Right lobe of liver (tissue), 6 donors: Measurements from ENCODE around the gene RHOBTB1. TPM values are rescaled to one million over a fixed set of nuclear protein-coding genes. Genes with fewer than 3 reads are reported as not detected.

Source experiments
- ATAC-seq, 4 donors: fragments of 200-7000 bp; cut with Tn5 transposase; one replicate each; pipeline ENCODE4 v1.9.1; 2020; ENCODE audit warnings: mild to moderate bottlenecking in 4 of 4, moderate library complexity in 4 of 4
- DNase-seq, 3 donors: peaks; one replicate each; pipeline ENCODE4 v3.0.0-alpha.2; 2020
- H3K27ac ChIP-seq, 3 donors: fragments of 200-600 bp; one replicate each; pipeline ENCODE4 v1.8.0; 2022
- H3K27me3 ChIP-seq, 2 donors: fragments of 200-600 bp; one replicate each; pipeline ENCODE4 v1.8.0; 2022
- H3K36me3 ChIP-seq, 4 donors: fragments of 200-600 bp; sonication (generic) in 1 of 4; one replicate each; pipeline versions ENCODE4 v1.5.1 to v1.8.0; 2017 to 2022; ENCODE audit warnings: control low read depth in 1 of 4
- H3K4me1 ChIP-seq, 4 donors: fragments of 200-600 bp; sonication (generic) in 1 of 4; one replicate each; pipeline versions ENCODE4 v1.5.1 to v1.8.0; 2017 to 2022; ENCODE audit warnings: control low read depth in 1 of 4
- H3K4me3 ChIP-seq, 3 donors: fragments of 200-600 bp; one replicate each; pipeline ENCODE4 v1.8.0; 2022
- H3K9me3 ChIP-seq, 4 donors: fragments of 200-600 bp; sonication (generic) in 1 of 4; one replicate each; pipeline versions ENCODE4 v1.5.1 to v1.8.0; 2017 to 2022; ENCODE audit warnings: control low read depth in 1 of 4
- CTCF ChIP-seq, 4 donors: fragments of 200-600 bp in 3 of 4; fragments of 450-650 bp in 1 of 4; IDR thresholded peaks; one replicate each; pipeline versions ENCODE4 v1.5.1 to v1.8.0; 2016 to 2022; ENCODE audit warnings: antibody characterized with exemption in 4 of 4, mild to moderate bottlenecking in 2 of 4
- POLR2A ChIP-seq: fragments of 450-650 bp; IDR thresholded peaks from one replicate; pipeline ENCODE4 v1.6.1; 2017; ENCODE audit warnings: antibody characterized with exemption, mild to moderate bottlenecking
- WGBS: methylation state at CpG from one replicate; pipeline ENCODE4 v1.1.6; 2018; ENCODE audit warnings: low coverage, low lambda C conversion rate; ENCODE audit not compliant: insufficient coverage; ENCODE audit errors: missing lambda C conversion rate; 5-methylcytosine and 5-hydroxymethylcytosine counted together
- intact Hi-C, 2 donors: fragments of 100-400 bp; cut with DNase I; formaldehyde crosslinking; loops; one replicate each; pipeline versions ENCODE4 v1.11.2 to v1.14.1; 2022
- total RNA-seq, 6 experiments: library from RNA; depleted of rRNA in 2 of 6; stranded (reverse); fragments of >200 nt in 2 of 6; fragmentation: NEBNext Ultra II Directional in 3 of 6; extraction: Animal tissue kit (Norgen Biotek cat#: 25700) in 3 of 6; gene quantifications; one replicate each; pipeline versions ENCODE4 v1.1.0 to v1.2.4, GENCODE V29; 2016 to 2023
- donor health status: DM: no; HTN: yes; CAD: no.
- donor health status: DM: no; HTN: no; CAD: no.
- donor health status: DM: no; HTN: no; CAD: no.
- donor health status: DM: no; HTN: yes; CAD: no.
- donor health status: DM: no; HTN: yes; CAD: no.

RHOBTB1 gene
- total RNA-seq, 6 experiments from 2014 or later = 3.0 to 5.4 (median 4.4) TPM

DNA sequence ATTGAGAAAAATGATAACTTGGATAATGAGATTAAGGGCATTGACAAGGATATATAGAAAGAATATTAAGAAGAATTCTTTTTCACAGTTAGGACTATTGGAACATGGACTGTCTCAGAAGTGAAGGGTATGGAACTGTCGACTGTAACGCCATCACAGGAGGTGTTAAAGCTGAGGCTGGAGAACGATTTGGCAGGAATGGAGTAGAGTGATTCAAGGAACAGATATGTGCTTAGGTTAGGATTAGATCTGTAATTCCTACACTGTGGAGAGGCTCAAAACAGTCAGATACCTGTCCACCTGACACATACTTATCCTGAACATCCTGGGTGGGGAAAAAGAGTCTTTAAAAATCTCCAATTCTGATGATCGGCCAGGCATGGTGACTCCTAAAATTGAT lies 30.9 kb downstream of the RHOBTB1 start:
- no peaks in the 10 kb centered on the region for H3K36me3 ChIP-seq
- H3K27me3 ChIP-seq = no peaks in the 10 kb centered on the region
- H3K4me3 ChIP-seq = no peak overlapping the region
- WGBS = 67% methylated on average over 4 of the region's 4 CpGs
- intact Hi-C loops = no loop called here
- ATAC-seq (no peak), DNase-seq (no peak)
- H3K4me1 ChIP-seq = peaks cover 0 to 9% (median 0%) of the 10 kb centered on the region in 4 donors
- TF ChIP-seq POLR2A (no peak), CTCF (IDR thresholded peaks at IDR 0.05) (no peak)
- H3K9me3 ChIP-seq = no peaks in the 10 kb centered on the region
- no peak overlapping the region for H3K27ac ChIP-seq

- no peak overlapping the region for H3K27ac ChIP-seq
- no peaks in the 10 kb centered on the region for H3K36me3 ChIP-seq
- WGBS = 38% methylated on average over 4 of the region's 5 CpGs
- no peak overlapping the region for H3K4me3 ChIP-seq
- no peaks in the 10 kb centered on the region for H3K9me3 ChIP-seq
- DNase-seq (no peak), ATAC-seq (peak in 2 of 4 donors; percentile 69 to 74)
- H3K27me3 ChIP-seq = no peaks in the 10 kb centered on the region
- peaks cover 0 to 9% (median 0%) of the 10 kb centered on the region in 4 donors for H3K4me1 ChIP-seq
- intact Hi-C loops = no loop called here
- TF ChIP-seq POLR2A (no peak), CTCF (IDR thresholded peaks at IDR 0.05) (no peak)
Measured at GRCh38 chr10:60911715-60912114, 32.3 kb downstream of the RHOBTB1 start.

- 78% methylated on average over 15 of the region's 16 CpGs for WGBS
- intact Hi-C loops = no loop called here
- Histone ChIP-seq H3K27me3 (no peaks in the 10 kb centered on the region), H3K27ac (no peak overlapping the region), H3K4me1 (peaks cover 0 to 9% (median 0%) of the 10 kb centered on the region in 4 donors), H3K9me3 (no peaks in the 10 kb centered on the region), H3K36me3 (no peaks in the 10 kb centered on the region), H3K4me3 (no peak overlapping the region)
- ATAC-seq = no peak
- no peak for TF ChIP-seq CTCF (IDR thresholded peaks at IDR 0.05)
- TF ChIP-seq POLR2A = no peak
- no peak for DNase-seq
Measured at GRCh38 chr10:60911216-60911615, 32.8 kb downstream of the RHOBTB1 start.

GRCh38 chr10:60910543-60910942 lies 33.4 kb downstream of the RHOBTB1 start:
- Histone ChIP-seq H3K27ac (no peak overlapping the region), H3K36me3 (no peaks in the 10 kb centered on the region), H3K4me1 (peaks cover 0 to 9% (median 0%) of the 10 kb centered on the region in 4 donors), H3K27me3 (no peaks in the 10 kb centered on the region), H3K4me3 (no peak overlapping the region), H3K9me3 (no peaks in the 10 kb centered on the region)
- TF ChIP-seq CTCF (IDR thresholded peaks at IDR 0.05) = no peak
- no peak for TF ChIP-seq POLR2A
- ATAC-seq (peak; percentile 52 to 82 (median 72)), DNase-seq (no peak)
- intact Hi-C loops = no loop called here
- 63% methylated on average over 5 of the region's 5 CpGs for WGBS

DNA sequence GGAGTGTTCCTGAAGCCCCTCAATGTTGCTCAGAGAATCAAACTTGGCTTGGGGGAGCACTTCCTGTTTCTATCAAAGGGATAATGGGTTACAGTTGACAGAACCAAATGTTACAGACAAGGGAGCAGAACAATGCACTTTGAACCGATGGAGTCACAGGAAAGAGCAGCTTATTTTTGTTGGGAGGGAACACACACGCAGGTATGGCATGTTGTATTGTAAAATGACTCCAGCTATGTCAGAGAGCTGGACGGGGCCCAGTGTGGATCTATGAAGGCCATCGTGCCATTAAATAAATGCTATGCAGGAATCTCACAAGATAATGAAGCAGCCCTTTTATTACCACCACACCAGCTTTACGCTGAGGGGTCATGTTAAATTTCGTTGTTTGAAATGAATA lies 35.1 kb downstream of the RHOBTB1 start:
- peak in 1 of 4 donors; percentile 32 for ATAC-seq
- intact Hi-C loops = no loop called here
- Histone ChIP-seq H3K27me3 (no peaks in the 10 kb centered on the region), H3K4me3 (no peak overlapping the region), H3K9me3 (no peaks in the 10 kb centered on the region), H3K36me3 (no peaks in the 10 kb centered on the region), H3K27ac (no peak overlapping the region), H3K4me1 (peaks cover 0 to 9% (median 0%) of the 10 kb centered on the region in 4 donors)
- no peak for TF ChIP-seq POLR2A
- DNase-seq = no peak
- WGBS = 72% methylated on average over 5 of the region's 6 CpGs
